HG03103 (cell line): Measurements from ENCODE around the gene CDK5RAP1.

Source experiments
- ATAC-seq: cut with Tn5 transposase; IDR thresholded peaks from one replicate; pipeline ENCODE4 v1.9.1; 2021; ENCODE audit warnings: low read depth; ENCODE audit not compliant: unreplicated experiment

The CDK5RAP1 gene

GRCh38 chr20:33336375-33336774, 64.9 kb downstream of the CDK5RAP1 start:
- no peak for ATAC-seq

DNA sequence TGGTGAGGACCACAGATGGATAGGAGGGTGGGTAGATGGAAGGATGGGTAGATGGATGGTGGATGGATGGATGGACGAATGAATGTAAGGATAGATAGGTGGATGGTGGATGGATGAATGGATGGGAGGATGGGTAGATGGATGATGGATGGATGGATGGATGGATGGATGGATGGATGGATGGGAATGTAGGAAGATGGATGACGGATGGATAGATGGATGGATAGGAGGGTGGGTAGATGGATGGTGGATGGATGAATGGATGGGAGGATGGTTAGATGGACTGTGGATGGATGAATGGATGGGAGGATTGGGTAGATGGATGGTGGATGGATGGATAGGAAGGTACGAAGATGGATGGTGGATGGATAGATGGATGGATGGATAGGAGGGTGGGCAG, 67.2 kb downstream of the CDK5RAP1 start:
- no peak for ATAC-seq

- ATAC-seq: no peak
These were observed 67.7 kb downstream of the CDK5RAP1 start for GRCh38 chr20:33333616-33334015.

- no peak for ATAC-seq
These were observed 68.3 kb downstream of the CDK5RAP1 start for GRCh38 chr20:33332905-33333456.

- no peak for ATAC-seq
These were observed 72.9 kb downstream of the CDK5RAP1 start for GRCh38 chr20:33328157-33329137.

- ATAC-seq: no peak
These were observed 76.0 kb downstream of the CDK5RAP1 start for GRCh38 chr20:33325350-33325749.

DNA sequence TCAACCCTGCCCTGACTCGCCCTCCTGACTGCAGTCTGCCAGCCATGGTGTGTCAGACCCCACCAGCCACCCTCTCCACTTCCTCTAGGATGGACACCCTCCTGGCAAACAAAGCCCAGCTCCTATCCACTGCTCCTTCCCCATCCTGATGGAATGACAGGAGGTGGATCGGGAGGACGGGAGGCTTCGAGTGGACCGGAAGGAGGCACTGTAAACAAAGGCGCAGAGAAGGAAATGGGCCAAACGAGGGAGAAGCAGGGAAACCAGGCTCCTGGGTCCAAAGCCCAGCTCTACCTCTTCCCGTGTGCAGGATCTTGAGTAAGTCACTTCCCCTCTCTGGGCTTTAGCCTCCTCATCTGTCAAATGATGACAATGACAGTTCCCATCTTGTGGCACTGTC, 78.1 kb downstream of the CDK5RAP1 start:
- no peak for ATAC-seq

- no peak for ATAC-seq
These were observed 78.9 kb downstream of the CDK5RAP1 start for GRCh38 chr20:33322456-33322855.

DNA sequence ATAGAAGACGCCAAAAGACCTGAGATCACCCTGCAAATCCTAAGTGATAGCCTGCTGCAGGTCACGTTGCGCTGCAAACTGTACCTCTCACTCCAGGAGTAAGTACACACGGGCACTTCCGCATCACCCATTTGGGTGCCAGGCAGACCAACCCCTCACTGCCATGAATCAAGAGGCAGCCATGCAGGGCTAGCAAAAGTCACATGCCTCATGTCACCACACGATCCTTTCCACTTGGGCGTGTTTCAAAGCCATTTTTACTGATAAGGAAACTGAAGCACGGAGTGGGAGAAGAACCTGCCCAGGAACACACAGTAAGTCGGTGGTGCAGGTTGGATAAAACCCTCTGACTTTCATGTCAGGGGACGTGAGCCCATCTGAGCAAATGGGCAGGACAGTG, 81.3 kb downstream of the CDK5RAP1 start:
- ATAC-seq: no peak

DNA sequence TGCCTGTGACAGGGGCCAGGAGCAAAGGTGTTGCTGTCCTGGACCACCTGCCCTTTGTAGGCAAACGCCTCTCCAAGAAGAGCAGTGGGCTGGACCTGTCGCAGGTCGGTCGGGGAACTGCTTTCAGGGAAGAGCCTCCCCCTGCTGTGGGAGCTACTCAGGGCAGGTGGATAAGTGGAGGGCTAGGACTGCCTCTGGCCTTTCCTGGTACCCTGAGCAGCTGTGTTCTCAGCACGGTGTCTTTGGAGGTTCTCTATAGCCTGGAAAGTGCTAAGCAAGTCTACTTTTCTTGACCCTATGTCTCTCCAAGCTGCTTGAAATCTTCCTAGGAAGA, 83.3 kb downstream of the CDK5RAP1 start:
- ATAC-seq: no peak

- no peak for ATAC-seq
These were observed 83.8 kb downstream of the CDK5RAP1 start for GRCh38 chr20:33317424-33318095.

GRCh38 chr20:33316958-33317357, 84.4 kb downstream of the CDK5RAP1 start:
- no peak for ATAC-seq

- no peak for ATAC-seq
These were observed 85.0 kb downstream of the CDK5RAP1 start for GRCh38 chr20:33316343-33316742.

DNA sequence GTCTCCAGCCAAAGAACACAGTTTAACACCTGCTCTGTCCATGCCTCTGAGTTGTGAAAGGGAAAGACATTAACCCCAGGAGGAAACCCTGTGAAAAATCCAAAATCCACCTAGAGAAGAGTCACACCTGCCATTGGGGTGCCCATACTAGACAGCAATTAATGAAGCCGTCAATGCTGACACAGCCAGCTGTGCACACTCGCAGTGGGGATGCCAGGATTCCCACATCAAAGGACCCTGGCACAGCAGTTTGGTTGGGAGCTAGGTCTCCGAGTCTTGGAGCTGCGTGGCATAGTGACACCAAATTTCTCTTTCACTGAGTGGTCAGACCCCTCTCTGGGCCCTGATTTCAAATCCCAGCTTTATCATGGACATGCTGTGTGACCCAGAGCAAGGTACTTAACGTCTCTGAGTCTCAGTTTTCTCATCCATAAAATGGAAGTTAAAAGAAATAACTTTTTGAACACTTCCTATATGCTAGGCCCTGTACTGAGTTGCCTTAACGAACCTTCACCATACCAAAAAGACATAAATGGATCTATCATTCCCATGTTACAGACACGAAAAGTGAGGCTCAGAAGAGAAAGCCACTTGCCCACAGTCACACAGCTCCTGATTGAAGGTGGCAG, 87.5 kb downstream of the CDK5RAP1 start:
- ATAC-seq: no peak

DNA sequence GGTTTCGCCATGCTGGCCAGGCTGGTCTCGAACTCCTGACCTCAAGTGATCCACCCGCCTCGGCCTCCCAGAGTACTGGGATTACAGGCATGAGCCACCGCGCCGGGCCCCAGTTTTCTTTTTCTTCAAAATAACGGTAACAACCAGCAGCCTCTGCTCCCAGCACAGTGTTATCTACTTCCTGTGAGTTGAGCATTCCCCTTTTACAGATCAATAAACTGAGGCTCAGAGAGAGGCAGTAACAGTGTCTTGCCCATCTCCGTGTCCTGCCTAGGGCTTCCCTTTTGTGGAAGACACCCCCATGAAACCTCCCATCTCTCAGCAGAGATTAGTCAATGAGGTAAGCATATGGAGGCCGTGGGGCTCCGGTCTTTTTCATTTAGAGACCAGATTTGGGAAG, 88.7 kb downstream of the CDK5RAP1 start:
- no peak for ATAC-seq

- ATAC-seq: no peak
These were observed 89.3 kb downstream of the CDK5RAP1 start for GRCh38 chr20:33311996-33312395.

DNA sequence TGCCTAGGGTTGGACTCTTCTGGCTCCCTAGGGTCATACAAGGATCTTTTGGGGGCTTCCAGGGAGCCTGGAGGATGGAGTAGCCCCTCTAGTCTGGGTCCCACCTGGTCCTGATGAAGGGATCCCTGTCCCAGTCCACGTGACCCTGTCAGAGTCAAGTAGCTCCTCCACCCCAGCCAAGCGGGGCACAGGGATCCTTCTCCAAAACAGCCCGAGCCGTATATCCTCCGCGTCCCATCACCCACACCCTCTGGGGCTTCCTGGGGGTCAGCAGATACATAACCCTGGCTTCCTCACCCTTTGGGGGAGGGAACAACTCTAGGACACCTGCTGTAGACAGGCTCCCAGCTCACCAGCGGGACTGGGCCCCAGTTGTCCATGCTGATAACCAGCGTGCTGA, 90.3 kb downstream of the CDK5RAP1 start:
- ATAC-seq: no peak

GRCh38 chr20:33310327-33310899, 90.9 kb downstream of the CDK5RAP1 start:
- no peak for ATAC-seq

- ATAC-seq: no peak
These were observed 91.7 kb downstream of the CDK5RAP1 start for GRCh38 chr20:33309631-33310030.
